ENCODE data around the gene TUFT1.

TUFT1 gene

GRCh38 chr1:151533870-151534269 is 6.2 kb upstream of the TUFT1 start:
- DNase-seq (ENCODE audit: extremely low read depth, insufficient read length), result no peak
- Histone ChIP-seq H3K36me3 (ENCODE audit: control insufficient read depth, insufficient read depth, low read length) (no peaks in the 10 kb centered on the region), H3K27me3 (replicated peaks; ENCODE audit: control insufficient read depth, insufficient read depth, low read length) (no peaks in the 10 kb centered on the region), H3K4me3 (replicated peaks; ENCODE audit: low read depth, low read length) (no peak overlapping the region)
- TF ChIP-seq CTCF (IDR thresholded peaks at IDR 0.05; ENCODE audit: insufficient read depth, low read length, poor library complexity, severe bottlenecking), result no peak

- Histone ChIP-seq H3K4me3 (replicated peaks; ENCODE audit: low read depth, low read length) (no peak overlapping the region), H3K36me3 (ENCODE audit: control insufficient read depth, insufficient read depth, low read length) (no peaks in the 10 kb centered on the region), H3K27me3 (replicated peaks; ENCODE audit: control insufficient read depth, insufficient read depth, low read length) (no peaks in the 10 kb centered on the region)
- TF ChIP-seq CTCF (IDR thresholded peaks at IDR 0.05; ENCODE audit: insufficient read depth, low read length, poor library complexity, severe bottlenecking), result peak; percentile 96
- peak; percentile 33 for DNase-seq (ENCODE audit: extremely low read depth, insufficient read length)
Measured at GRCh38 chr1:151534662-151535278, 5.3 kb upstream of the TUFT1 start.

- no peak for DNase-seq (ENCODE audit: extremely low read depth, insufficient read length)
- no peaks in the 10 kb centered on the region for H3K36me3 ChIP-seq (ENCODE audit: control insufficient read depth, insufficient read depth, low read length)
- H3K4me3 ChIP-seq (replicated peaks; ENCODE audit: low read depth, low read length), result no peak overlapping the region
- TF ChIP-seq CTCF (IDR thresholded peaks at IDR 0.05; ENCODE audit: insufficient read depth, low read length, poor library complexity, severe bottlenecking), result no peak
- no peaks in the 10 kb centered on the region for H3K27me3 ChIP-seq (replicated peaks; ENCODE audit: control insufficient read depth, insufficient read depth, low read length)
Measured at GRCh38 chr1:151535326-151536271, 4.5 kb upstream of the TUFT1 start.

GRCh38 chr1:151536499-151536898 is 3.6 kb upstream of the TUFT1 start:
- no peak for TF ChIP-seq CTCF (IDR thresholded peaks at IDR 0.05; ENCODE audit: insufficient read depth, low read length, poor library complexity, severe bottlenecking)

GRCh38 chr1:151537112-151537511 is 3.0 kb upstream of the TUFT1 start:
- no peak for DNase-seq (ENCODE audit: extremely low read depth, insufficient read length)
- no peaks in the 10 kb centered on the region for H3K36me3 ChIP-seq (ENCODE audit: control insufficient read depth, insufficient read depth, low read length)
- no peak for TF ChIP-seq CTCF (IDR thresholded peaks at IDR 0.05; ENCODE audit: insufficient read depth, low read length, poor library complexity, severe bottlenecking)
- no peak overlapping the region for H3K4me3 ChIP-seq (replicated peaks; ENCODE audit: low read depth, low read length)
- no peaks in the 10 kb centered on the region for H3K27me3 ChIP-seq (replicated peaks; ENCODE audit: control insufficient read depth, insufficient read depth, low read length)

More at GRCh38 chr1:151536499-151536898, 3.6 kb upstream of the TUFT1 start:
- Histone ChIP-seq H3K4me3 (replicated peaks; ENCODE audit: low read depth, low read length) (no peak overlapping the region), H3K36me3 (ENCODE audit: control insufficient read depth, insufficient read depth, low read length) (no peaks in the 10 kb centered on the region), H3K27me3 (replicated peaks; ENCODE audit: control insufficient read depth, insufficient read depth, low read length) (no peaks in the 10 kb centered on the region)
- DNase-seq (ENCODE audit: extremely low read depth, insufficient read length), result no peak
